ENCODE measurements around the gene ZNF567.
"Not testable (repeated sequence)": the region's sequence is repeated elsewhere in the genome, so short reads cannot be mapped to it uniquely, and the experiment has no call there.

ZNF567 gene

DNA sequence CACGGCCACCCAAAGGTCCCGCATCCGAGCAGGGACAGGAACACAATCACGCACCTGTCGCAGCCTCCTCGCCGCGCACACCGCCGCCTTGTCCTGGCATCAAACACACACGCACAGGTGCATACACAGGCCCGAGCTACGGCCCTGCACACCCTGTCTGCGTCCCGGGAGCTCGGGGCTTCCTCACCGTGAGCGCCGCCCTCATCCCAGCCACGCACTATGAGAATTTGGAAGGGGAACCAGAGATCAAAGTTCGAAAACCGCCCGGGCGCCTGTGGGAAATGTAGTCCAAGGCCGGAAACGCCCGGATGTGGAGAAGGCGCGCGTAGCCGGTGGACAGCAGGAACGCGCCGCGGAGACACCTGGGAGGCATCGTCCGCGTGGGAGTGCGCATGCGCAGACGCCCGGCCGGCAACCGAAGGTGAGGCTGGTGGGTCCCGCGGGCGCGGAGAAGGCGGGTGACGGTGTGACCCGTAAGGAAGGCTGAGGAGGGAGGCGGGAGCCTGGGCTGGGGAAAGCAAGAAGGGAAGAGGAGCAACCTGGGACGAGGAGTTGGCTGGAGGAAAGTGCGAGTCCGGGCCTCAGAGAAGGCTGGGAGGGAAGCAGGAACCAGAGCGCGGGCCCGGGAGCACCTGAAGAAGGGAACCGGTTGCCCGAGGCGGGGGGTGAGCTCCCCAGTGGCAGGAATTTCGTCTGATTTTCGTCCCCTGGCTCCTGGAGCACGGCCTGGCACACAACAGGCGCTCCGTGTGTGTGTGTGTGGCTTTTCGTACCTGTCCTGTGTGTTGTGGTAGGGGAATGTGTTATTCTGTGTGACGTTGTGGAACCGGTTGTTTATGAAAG, at the start of gene ZNF567:
TSS of gene ZNF567 (plus strand) at position 399 of the 843 bp plus-strand sequence. CDS start 7,256 bp downstream, outside the sequence.
- peak; percentile 97 for DNase-seq (ENCODE audit: low read depth, low spot score)

GRCh38 chr19:36638862-36639510, 48.4 kb upstream of the ZNF567 start:
- DNase-seq (ENCODE audit: low read depth, low spot score) = no peak

- DNase-seq (ENCODE audit: low read depth, low spot score) = no peak
These were observed 40.7 kb upstream of the ZNF567 start for GRCh38 chr19:36646746-36647145.

- no peak for DNase-seq (ENCODE audit: low read depth, low spot score)
These were observed 34.5 kb upstream of the ZNF567 start for GRCh38 chr19:36652958-36653357.

DNA sequence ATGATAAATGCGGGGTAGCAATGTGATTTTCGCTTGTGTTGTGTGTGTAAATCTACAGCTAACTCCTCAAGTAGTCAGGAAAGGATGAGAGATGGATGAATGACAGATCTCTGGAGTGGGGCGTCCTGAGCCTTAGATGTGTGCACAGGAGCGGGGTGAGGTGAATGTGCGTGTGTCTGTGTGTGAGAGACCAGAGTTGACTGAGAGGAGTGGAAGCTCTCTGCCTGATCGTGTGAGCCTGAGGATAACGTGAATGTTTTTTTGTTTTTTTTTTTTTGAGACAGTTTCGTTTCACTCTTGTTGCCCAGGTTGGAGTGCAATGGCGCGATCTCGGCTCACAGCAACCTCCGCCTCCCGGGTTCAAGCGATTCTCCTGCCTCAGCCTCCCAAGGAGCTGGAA, 21.6 kb upstream of the ZNF567 start:
- no peak for DNase-seq (ENCODE audit: low read depth, low spot score)

DNA sequence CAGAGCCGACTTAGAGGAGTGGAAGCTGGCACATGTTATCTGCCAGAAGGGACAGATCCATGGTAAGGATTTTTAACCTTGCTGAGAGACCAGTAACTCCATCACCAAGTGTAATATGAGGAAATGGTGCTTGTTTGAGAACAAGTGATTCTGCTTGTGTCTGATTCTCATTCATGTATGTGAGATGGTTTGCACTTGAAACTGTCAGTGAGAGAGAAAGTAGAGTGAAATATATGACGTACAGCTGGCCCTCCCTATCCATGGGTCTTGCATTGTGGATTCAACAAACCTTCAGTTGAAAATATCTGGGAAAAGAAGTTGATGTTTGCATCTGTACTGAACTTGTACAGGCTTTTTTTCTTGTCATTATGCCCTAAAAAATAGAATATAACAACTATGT, 18.8 kb upstream of the ZNF567 start:
- no peak for DNase-seq (ENCODE audit: low read depth, low spot score)

GRCh38 chr19:36672368-36672767, 15.0 kb upstream of the ZNF567 start:
- DNase-seq (ENCODE audit: low read depth, low spot score) = no peak

DNA sequence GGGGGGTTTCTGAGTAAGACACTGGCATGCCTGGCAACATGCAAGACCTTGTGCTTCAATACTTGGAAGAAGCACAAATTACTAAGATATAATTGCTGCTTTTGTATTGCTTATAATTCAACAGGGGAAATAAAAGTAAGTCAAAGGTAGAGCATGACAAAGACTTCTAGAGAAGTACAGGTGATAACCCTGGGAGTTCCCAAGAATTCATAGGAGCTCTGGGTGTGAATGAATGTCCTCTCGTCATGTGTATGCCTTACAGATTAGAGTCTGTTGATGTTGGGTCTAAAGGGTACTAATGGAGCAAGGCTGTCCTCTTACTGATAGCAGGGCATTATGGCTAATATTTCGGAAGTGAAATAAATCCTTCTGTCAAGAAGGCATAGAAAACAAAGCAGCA, 13.2 kb upstream of the ZNF567 start:
- no peak for DNase-seq (ENCODE audit: low read depth, low spot score)

DNA sequence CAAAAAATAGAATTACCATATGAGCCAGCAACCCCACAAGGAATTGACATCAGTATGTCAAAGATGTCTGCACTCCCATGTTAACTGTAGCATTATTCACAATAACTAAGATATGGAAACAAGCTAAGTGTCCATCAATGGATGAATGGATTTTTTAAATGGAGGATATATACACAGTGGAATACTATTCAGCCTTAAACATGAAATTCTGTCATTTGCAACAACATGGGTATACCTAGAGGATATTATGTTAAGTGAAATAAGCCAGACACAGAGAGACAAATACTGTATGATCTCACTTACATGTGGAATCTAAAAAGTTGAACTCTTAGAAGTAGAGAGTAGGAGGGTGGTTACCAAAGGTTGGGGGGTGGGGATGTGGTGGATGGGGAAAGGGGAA, 8.0 kb upstream of the ZNF567 start:
- DNase-seq (ENCODE audit: low read depth, low spot score) = no peak

GRCh38 chr19:36685835-36686234, 1.6 kb upstream of the ZNF567 start:
- no peak for DNase-seq (ENCODE audit: low read depth, low spot score)

DNA sequence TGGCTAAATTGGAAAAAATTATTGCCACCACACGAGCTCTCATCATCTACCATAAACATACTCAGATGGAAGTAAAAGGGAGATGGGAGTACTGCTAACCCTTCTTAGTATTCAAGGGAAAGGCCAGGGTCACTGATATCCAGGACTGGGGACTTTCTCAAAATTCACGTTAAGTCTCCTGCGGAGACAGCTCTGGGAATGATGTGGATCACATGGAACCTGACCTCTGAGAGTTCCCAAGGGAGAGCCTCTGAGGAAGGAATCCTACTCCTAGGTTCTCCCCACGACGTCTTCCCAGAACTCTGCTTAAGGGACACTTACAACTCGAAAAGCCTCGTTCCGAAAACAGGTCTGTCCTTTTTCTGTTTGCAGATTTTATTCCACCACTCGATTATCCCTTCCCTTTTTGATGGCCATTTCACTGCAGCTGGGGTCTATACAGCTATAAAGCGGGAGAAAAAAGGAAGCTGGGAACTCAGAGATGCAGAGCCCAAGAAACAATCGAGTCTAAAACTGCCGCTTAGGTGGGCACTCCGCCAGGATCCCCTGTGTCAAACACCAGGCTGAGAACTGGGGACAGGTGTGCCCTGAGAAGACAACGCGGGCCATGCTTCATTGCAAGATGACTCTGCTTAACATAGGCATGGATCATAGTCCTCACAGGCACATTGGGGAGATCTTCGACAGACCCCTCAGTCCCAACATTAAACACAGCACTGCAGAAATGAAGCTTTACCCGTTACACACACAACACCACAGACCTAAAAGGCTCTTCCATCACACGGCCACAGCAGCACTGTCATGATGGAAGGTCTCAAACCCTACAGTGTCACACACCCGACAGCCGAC, 823 bp upstream of the ZNF567 start:
- no peak for DNase-seq (ENCODE audit: low read depth, low spot score)

- no peak for DNase-seq (ENCODE audit: low read depth, low spot score)
These were observed 646 bp downstream of the ZNF567 start for GRCh38 chr19:36688058-36688457.

- DNase-seq (ENCODE audit: low read depth, low spot score) = no peak
These were observed 19.7 kb downstream of the ZNF567 start for GRCh38 chr19:36707134-36707533.

DNA sequence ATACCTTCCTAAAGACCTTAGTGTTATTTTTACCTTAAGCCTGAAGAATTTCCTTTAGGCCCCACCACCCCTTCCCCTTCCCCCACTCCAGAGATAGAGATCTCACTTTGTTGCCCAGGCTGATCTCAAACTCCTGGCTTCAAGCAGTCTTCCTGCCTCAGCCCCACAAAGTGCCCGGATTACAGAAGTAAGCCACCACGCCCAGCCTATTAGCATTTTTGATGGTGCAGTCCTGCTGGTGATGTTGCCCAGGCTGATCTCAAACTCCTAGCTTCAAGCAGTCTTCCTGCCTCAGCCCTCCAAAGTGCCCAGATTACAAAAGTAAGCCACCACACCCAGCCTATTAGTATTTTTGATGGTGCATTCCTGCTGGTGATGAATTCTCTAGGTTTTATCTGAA, 22.0 kb downstream of the ZNF567 start:
- DNase-seq (ENCODE audit: low read depth, low spot score) = no peak

- DNase-seq (ENCODE audit: low read depth, low spot score) = no peak
These were observed 32.5 kb downstream of the ZNF567 start for GRCh38 chr19:36719687-36720556.

DNA sequence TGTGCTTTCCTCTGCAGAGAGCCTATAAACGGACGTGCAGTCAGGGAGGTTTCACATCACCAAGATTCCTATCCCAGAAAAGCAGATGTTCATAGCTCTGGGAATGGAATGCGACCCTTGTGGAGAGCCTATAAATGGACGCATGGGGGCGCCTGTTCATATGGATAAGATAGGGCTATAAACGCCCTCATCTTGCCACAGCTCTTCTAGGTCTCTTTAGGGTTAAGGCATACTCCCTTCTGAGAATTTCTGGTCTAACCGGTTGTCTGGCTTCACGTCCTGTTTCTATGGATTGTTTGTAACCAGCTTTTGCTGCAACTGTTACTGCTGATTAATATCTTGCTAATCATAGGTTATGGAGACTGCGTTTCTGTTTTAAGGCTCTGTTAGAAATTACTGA, 48.8 kb downstream of the ZNF567 start:
- DNase-seq (ENCODE audit: low read depth, low spot score) = not testable (repeated sequence)

- DNase-seq (ENCODE audit: low read depth, low spot score) = no peak
These were observed 58.5 kb downstream of the ZNF567 start for GRCh38 chr19:36745870-36746269.

- no peak for DNase-seq (ENCODE audit: low read depth, low spot score)
These were observed 60.3 kb downstream of the ZNF567 start for GRCh38 chr19:36747750-36748149.

- no peak for DNase-seq (ENCODE audit: low read depth, low spot score)
These were observed 61.2 kb downstream of the ZNF567 start for GRCh38 chr19:36748431-36749275.

GRCh38 chr19:36749613-36750012, 62.2 kb downstream of the ZNF567 start:
- DNase-seq (ENCODE audit: low read depth, low spot score) = not testable (repeated sequence)
